Measurements from ENCODE around the gene DAG1.

DAG1 gene

GRCh38 chr3:49469936-49470713 lies at the start of gene DAG1:
DAG1 (plus strand) TSS chr3:49470267; CDS start chr3:49510535, 40,268 bp downstream.
- DNase-seq (ENCODE audit: low read depth in 2 of 2) = peak; percentile 87 to 95

DNA sequence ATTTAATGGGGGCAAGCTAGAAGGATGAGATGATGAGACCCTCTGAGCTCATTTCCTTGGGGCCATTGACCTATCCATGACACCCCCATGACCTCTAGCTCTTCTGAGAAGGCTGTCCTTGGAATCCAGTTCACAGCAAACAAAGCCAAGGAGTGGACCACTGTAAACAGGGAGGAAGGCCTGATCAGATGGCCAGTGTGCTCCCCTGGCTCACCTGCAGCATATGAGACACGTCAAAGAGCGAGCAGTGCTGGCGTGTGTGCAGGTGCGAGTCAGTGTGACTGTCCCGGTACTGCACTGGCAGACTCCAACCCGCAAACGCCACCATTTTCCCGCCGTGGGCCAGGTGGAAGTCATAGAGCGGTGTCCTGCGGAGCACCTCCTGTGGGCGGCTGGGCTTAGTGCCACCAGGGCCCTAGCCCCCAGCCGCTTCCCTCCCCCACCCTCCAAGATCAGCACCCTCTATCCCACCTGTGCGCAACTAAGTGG lies 48.1 kb upstream of the DAG1 start:
- DNase-seq (ENCODE audit: low read depth in 2 of 2) = no peak

GRCh38 chr3:49422379-49423248 lies 47.5 kb upstream of the DAG1 start, which contains the start of gene AMT:
AMT (minus strand) TSS chr3:49422473; CDS start chr3:49422450, 23 bp downstream.
- no peak for DNase-seq (ENCODE audit: low read depth in 2 of 2)

- no peak for DNase-seq (ENCODE audit: low read depth in 2 of 2)
Measured at GRCh38 chr3:49424816-49425215, 45.3 kb upstream of the DAG1 start.

DNA sequence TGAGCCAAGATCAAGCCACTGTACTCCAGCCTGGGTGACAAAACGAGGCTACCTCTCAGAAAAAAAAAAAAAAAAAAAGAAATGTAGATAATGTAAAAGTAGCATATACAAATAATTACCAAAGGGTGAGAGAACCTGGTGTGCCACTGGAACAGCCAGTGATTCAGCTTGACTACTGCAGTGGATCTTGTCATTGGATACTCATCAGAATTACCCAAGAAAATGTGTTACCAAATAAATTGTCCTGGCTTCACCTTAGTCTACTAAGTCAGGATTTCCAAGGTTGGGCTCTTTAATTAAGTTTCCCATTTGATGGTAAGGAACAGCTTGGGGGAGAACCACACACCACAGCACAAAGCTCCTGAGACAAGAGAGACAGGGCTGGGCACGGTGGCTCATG lies 42.5 kb upstream of the DAG1 start:
- no peak for DNase-seq (ENCODE audit: low read depth in 2 of 2)

- no peak for DNase-seq (ENCODE audit: low read depth in 2 of 2)
Measured at GRCh38 chr3:49428752-49429080, 41.4 kb upstream of the DAG1 start.

GRCh38 chr3:49434731-49435130 lies 35.3 kb upstream of the DAG1 start:
- DNase-seq (ENCODE audit: low read depth in 2 of 2) = no peak

DNA sequence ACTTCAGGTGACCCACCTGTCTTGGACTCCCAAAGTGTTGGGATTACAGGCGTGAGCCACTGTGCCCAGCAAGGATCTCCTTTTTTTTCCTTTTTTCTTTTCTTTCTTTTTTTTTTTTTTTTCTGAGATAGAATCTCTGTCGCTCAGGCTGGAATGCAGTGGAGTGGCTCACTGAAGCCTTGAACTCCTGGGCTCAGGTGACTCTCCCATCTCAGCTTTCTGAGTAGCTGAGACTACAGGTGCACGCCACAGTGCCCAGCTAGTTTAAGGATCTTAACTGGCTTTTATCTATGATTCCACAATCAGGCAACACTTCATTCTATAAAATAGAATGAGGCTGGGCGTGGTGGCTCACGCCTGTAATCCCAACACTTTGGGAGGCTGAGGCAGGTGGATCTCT lies 24.7 kb upstream of the DAG1 start:
- DNase-seq (ENCODE audit: low read depth in 2 of 2) = no peak

DNA sequence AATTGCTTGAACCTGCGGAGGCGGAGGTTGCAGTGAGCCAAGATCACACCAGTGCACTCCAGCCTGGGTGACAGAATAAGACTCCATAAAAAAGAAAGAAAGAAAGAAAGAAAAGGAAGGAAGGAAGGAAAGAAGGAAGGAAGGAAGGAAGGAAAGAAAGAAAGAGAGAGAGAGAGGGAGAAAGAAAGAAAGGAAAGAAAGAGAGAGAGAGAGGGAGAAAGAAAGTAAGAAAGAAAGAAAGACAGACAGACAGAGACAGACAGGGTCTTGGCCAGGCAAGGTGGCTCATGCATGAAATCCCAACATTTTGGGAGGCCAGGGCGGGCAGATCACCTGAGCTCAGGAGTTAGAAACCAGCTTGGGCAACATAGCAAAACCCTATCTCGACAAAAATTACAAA lies 16.4 kb upstream of the DAG1 start:
- DNase-seq (ENCODE audit: low read depth in 2 of 2) = no peak

- no peak for DNase-seq (ENCODE audit: low read depth in 2 of 2)
Measured at GRCh38 chr3:49454458-49454857, 15.6 kb upstream of the DAG1 start.

- no peak for DNase-seq (ENCODE audit: low read depth in 2 of 2)
Measured at GRCh38 chr3:49454898-49455681, 15.0 kb upstream of the DAG1 start.

DNA sequence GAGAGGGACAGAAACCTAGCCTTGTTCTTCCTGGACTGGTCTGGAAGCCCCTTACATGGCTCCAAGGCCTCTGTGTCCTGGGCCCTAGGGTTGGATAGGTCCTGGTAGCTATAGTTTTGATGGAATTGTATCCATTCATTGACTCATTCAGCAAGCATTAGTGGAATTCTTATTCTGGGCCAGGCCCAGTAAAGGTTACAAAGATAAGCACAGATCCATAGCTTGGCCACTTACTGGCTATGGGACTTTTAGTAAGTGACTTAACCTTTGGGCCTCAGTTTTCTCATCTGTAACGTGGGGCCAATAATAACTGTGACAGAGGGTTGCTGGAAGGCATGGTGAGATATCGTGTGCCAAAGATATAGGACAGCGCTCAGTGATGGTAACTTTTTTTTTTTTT lies 13.6 kb upstream of the DAG1 start:
- DNase-seq (ENCODE audit: low read depth in 2 of 2) = no peak

- DNase-seq (ENCODE audit: low read depth in 2 of 2) = no peak
Measured at GRCh38 chr3:49460188-49460890, 9.7 kb upstream of the DAG1 start.

DNA sequence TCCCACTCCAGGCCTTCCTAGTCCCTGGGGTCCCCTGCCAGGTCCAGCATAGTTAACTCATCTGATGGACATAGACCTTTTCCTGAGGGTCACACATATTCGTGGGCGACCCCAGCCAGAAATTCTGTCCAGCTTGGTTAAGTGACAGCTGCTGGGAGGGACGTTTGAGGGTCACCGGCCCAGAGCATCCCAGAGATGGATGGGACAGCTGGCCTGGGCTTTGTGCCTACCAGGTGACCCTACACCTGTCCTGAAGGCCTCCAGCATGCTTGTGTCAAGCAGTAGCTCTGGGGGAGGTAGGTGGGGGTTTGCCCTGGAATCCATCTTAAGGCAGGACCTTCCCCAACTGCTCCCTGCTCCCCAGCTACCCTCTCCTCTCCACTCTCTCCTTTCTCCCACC lies 9.1 kb upstream of the DAG1 start:
- DNase-seq (ENCODE audit: low read depth in 2 of 2) = no peak

DNA sequence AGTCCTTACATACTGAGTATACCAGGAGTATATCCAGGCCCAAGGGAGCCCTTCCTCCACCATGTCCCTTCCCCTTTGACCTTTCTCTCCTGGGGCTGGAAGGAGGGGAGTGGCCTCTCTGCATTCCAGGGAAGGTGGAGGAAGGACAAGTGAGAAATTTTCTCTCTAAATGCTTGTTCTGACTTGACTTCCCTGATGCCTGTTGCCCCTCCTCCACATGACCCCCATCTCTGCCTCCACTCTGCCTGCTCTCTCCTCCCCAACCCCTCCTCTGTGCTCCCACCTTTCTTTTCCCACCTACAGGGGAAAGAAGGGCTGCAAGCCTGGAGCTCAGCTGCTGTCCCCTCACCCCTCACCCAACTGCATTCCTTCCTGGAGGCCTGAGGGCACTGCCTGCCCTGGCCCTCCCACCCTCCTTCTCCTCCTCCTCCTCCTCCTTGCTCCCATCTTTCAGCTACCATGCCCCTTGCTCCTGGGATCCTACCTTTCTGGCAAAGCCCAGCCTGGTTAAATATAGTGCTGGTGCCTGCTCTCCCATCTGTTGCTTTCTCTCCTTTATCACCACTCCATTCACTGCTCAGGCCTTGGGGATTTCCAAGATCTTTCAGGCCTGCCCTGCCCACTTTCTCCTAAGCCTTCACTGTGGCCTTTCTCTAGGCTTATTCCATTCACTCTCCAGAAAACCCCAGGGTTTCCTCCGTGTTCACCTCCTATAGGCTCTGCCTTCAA lies 8.5 kb upstream of the DAG1 start:
- no peak for DNase-seq (ENCODE audit: low read depth in 2 of 2)

GRCh38 chr3:49462222-49462621 lies 7.8 kb upstream of the DAG1 start:
- no peak for DNase-seq (ENCODE audit: low read depth in 2 of 2)

DNA sequence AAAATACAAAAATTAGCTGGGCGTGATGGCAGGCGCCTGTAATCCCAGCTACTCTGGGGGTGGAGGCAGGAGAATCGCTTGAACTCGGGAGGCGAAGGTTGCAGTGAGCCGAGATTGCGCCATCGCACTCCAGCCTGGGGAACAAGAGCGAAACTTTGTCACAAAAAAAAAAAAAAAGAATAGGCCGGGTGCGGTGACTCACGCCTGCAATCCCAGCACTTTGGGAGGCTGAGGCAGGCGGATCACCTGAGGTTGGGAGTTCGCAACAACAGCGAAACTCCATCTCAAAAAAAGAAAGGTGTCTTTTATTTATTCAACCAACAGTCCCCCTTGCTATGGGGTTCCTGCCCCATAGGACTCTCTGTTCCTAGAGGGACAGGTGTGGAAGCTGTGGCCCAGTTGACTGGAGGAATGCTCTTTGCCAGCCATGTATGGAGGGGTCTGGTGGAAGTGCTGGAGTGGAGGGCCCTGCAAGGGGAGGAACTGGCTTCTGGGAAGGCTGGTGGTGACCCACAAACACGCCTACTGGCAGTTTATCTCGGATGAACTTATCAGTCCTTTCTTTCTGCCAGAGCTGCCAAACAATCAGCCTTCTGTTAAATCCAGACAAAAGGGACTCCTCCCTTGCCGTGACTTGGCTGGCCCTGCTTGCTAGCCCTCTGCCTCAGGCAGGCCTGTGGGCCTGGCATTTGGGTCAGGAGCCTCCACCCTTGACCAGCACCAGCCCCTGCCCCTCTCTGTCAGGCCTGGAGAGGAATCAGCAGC lies 4.6 kb upstream of the DAG1 start:
- no peak for DNase-seq (ENCODE audit: low read depth in 2 of 2)

DNA sequence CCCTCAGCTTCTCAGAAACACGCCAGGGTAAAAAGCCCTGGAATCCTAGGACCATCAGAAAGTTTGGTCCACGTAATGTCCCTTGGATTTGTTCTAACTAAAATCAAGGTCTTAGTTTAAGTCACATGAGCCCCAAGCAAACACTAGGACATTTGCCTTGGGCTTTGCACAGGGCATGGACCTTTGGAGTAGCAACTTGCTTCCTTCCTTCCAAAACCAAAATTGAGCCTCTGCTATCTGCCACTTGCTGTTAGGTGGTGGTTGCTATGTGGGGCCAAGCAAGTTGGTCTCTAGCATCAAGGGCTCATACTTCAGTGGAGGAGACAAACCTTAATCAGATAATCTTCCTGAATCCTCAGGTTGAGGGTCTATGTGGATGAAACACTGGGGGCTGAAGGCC lies 4.0 kb upstream of the DAG1 start:
- no peak for DNase-seq (ENCODE audit: low read depth in 2 of 2)

GRCh38 chr3:49469037-49469935 lies 781 bp upstream of the DAG1 start:
- DNase-seq (ENCODE audit: low read depth in 2 of 2) = peak in 1 of 2 donors; percentile 2

All from stimulated activated CD4-positive, alpha-beta T cell treated with anti-CD3 and anti-CD28 coated beads, Interleukin-1b, Interleukin-23, amount 100 ng/mL, for 4 hours (primary cell).